GM21723 (cell line): ENCODE data around the gene AZU1.
"Not testable (repeated sequence)": the region's sequence is repeated elsewhere in the genome, so short reads cannot be mapped to it uniquely, and the experiment has no call there.

Source experiments
- ATAC-seq: cut with Tn5 transposase; IDR thresholded peaks from one replicate; pipeline ENCODE4 v1.9.1; 2021; ENCODE audit warnings: mild to moderate bottlenecking, moderate library complexity; ENCODE audit not compliant: unreplicated experiment

Gene AZU1

GRCh38 chr19:807627-808422 lies 19.8 kb upstream of the AZU1 start:
- no peak for ATAC-seq

- no peak for ATAC-seq
Observed at GRCh38 chr19:808423-808775, 19.2 kb upstream of the AZU1 start.

GRCh38 chr19:810077-810855 lies 17.4 kb upstream of the AZU1 start:
- no peak for ATAC-seq

GRCh38 chr19:810883-811489 lies 16.7 kb upstream of the AZU1 start:
- ATAC-seq = no peak

- ATAC-seq = no peak
Observed at GRCh38 chr19:811506-812048, 16.1 kb upstream of the AZU1 start.

- ATAC-seq = no peak
Observed at GRCh38 chr19:812049-812746, 15.4 kb upstream of the AZU1 start.

GRCh38 chr19:812747-813218 lies 14.9 kb upstream of the AZU1 start:
- no peak for ATAC-seq

- ATAC-seq = no peak
Observed at GRCh38 chr19:813219-814151, 14.2 kb upstream of the AZU1 start.

- ATAC-seq = no peak
Observed at GRCh38 chr19:814152-815078, 13.2 kb upstream of the AZU1 start.

- ATAC-seq = no peak
Observed at GRCh38 chr19:815079-815774, 12.4 kb upstream of the AZU1 start.

- ATAC-seq = no peak
Observed at GRCh38 chr19:815775-816499, 11.7 kb upstream of the AZU1 start.

GRCh38 chr19:816500-816857 lies 11.2 kb upstream of the AZU1 start:
- no peak for ATAC-seq

GRCh38 chr19:820212-820611 lies 7.4 kb upstream of the AZU1 start:
- not testable (repeated sequence) for ATAC-seq

GRCh38 chr19:821231-821824 lies 6.3 kb upstream of the AZU1 start:
- ATAC-seq = no peak

GRCh38 chr19:821825-822503 lies 5.7 kb upstream of the AZU1 start, which contains the start of gene PLPPR3:
Gene PLPPR3, minus strand, starts transcription at chr19:821955. Its CDS starts 396 bp downstream, at chr19:821559.
- ATAC-seq = no peak

GRCh38 chr19:823565-824121 lies 4.0 kb upstream of the AZU1 start:
- no peak for ATAC-seq
